ENCODE measurements around the gene GALNT17.

DNA sequence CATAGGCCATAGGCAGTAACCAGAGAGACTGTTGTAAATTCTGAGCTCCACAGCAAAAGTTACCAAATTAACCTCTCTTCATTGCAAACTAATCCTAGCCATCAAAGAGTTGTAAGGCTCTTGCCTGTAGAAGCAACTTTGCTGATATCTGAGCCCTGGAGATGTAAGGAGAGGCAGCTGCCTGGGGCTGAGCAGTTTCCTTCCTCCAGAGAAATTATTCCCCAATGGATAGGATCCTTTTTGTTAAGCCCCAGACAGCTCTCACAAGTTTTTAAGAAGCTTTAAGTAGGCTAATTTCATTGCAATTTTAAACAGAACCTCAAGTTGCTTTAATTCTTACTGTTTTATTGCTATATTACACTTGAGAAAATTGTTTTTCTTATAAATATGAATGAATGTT is 211.1 kb downstream of the GALNT17 start:
- TF ChIP-seq POLR2A (IDR thresholded peaks at IDR 0.05), result no peak
- TF ChIP-seq, protein P1, sequence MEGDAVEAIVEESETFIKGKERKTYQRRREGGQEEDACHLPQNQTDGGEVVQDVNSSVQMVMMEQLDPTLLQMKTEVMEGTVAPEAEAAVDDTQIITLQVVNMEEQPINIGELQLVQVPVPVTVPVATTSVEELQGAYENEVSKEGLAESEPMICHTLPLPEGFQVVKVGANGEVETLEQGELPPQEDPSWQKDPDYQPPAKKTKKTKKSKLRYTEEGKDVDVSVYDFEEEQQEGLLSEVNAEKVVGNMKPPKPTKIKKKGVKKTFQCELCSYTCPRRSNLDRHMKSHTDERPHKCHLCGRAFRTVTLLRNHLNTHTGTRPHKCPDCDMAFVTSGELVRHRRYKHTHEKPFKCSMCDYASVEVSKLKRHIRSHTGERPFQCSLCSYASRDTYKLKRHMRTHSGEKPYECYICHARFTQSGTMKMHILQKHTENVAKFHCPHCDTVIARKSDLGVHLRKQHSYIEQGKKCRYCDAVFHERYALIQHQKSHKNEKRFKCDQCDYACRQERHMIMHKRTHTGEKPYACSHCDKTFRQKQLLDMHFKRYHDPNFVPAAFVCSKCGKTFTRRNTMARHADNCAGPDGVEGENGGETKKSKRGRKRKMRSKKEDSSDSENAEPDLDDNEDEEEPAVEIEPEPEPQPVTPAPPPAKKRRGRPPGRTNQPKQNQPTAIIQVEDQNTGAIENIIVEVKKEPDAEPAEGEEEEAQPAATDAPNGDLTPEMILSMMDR (IDR thresholded peaks at IDR 0.05), result no peak

Data from heart left ventricle (tissue), 13 donors.